ENCODE data around the gene EVC.

GRCh38 chr4:5802565-5802964 lies 91.6 kb downstream of the EVC start:
- no peak for TF ChIP-seq EZH2 (IDR thresholded peaks at IDR 0.05; ENCODE audit: borderline replicate concordance, low read depth, low read length, severe bottlenecking)
- TF ChIP-seq, protein P1, sequence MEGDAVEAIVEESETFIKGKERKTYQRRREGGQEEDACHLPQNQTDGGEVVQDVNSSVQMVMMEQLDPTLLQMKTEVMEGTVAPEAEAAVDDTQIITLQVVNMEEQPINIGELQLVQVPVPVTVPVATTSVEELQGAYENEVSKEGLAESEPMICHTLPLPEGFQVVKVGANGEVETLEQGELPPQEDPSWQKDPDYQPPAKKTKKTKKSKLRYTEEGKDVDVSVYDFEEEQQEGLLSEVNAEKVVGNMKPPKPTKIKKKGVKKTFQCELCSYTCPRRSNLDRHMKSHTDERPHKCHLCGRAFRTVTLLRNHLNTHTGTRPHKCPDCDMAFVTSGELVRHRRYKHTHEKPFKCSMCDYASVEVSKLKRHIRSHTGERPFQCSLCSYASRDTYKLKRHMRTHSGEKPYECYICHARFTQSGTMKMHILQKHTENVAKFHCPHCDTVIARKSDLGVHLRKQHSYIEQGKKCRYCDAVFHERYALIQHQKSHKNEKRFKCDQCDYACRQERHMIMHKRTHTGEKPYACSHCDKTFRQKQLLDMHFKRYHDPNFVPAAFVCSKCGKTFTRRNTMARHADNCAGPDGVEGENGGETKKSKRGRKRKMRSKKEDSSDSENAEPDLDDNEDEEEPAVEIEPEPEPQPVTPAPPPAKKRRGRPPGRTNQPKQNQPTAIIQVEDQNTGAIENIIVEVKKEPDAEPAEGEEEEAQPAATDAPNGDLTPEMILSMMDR (IDR thresholded peaks at IDR 0.05; ENCODE audit: borderline replicate concordance, extremely low read depth, low read length, poor library complexity, severe bottlenecking) = no peak
